CD4-positive, alpha-beta T cell (primary cell): ENCODE results near the gene PRSS16. TPM values are rescaled to one million over a fixed set of nuclear protein-coding genes. Genes with fewer than 3 reads are reported as not detected.

Source experiments
- ATAC-seq: fragments of 200-7000 bp; cut with Tn5 transposase; one replicate; pipeline ENCODE4 v1.10.0; 2022; ENCODE audit warnings: mild to moderate bottlenecking; ENCODE audit not compliant: poor library complexity
- CTCF ChIA-PET: fragments of 350-600 bp; sonication (Branson Sonifier 250); formaldehyde crosslinking; loops from one replicate; lab custom pipeline; 2021; ENCODE audit warnings: antibody characterized with exemption, inconsistent platforms; lab: Charles Lee
- POLR2A ChIA-PET: fragments of 350-600 bp; sonication (Branson Sonifier 250); formaldehyde crosslinking; loops from one replicate; lab custom pipeline; 2021; ENCODE audit warnings: antibody characterized with exemption, inconsistent platforms; lab: Charles Lee
- DNase-seq, 14 experiments: peaks; one replicate each; pipeline ENCODE4 v3.0.0-alpha.2; 2013 to 2020; ENCODE audit warnings: mixed read lengths in 2 of 14
- H3K27ac ChIP-seq, 2 donors: one replicate each; pipeline versions ENCODE4 v1.5.1 to v1.7.0; 2013; ENCODE audit warnings: low read length in 2 of 2, low read depth in 1 of 2, mild to moderate bottlenecking in 1 of 2
- H3K27me3 ChIP-seq, 2 experiments: 1 replicate in 1 of 2; 2 replicates in 1 of 2; pipeline versions ENCODE4 v1.6.1 to v1.7.0; 2013; ENCODE audit warnings: low read length in 2 of 2, control low read depth in 1 of 2, mild to moderate bottlenecking in 1 of 2, moderate library complexity in 1 of 2; ENCODE audit not compliant: insufficient read depth in 2 of 2, control insufficient read depth in 1 of 2
- H3K36me3 ChIP-seq: one replicate; pipeline ENCODE4 v1.6.1; 2013; ENCODE audit warnings: low read length, control low read depth; ENCODE audit not compliant: insufficient read depth
- H3K4me1 ChIP-seq: one replicate; pipeline ENCODE4 v1.6.1; 2013; ENCODE audit warnings: low read length, control low read depth; ENCODE audit not compliant: insufficient read depth
- H3K4me3 ChIP-seq: one replicate; pipeline ENCODE4 v1.5.1; 2013; ENCODE audit warnings: mild to moderate bottlenecking, low read length, moderate library complexity
- H3K9me3 ChIP-seq, 2 experiments: 1 replicate in 1 of 2; 2 replicates in 1 of 2; pipeline versions ENCODE4 v1.6.1 to v1.7.0; 2013; ENCODE audit warnings: low read length in 2 of 2, mild to moderate bottlenecking in 2 of 2, control low read depth in 1 of 2, moderate library complexity in 1 of 2; ENCODE audit not compliant: control insufficient read depth in 1 of 2, insufficient read depth in 1 of 2
- H3K27ac Mint-ChIP-seq: one replicate; pipeline ENCODE4 v1.8.0; 2020; ENCODE audit warnings: mixed read lengths
- H3K27me3 Mint-ChIP-seq: one replicate; pipeline ENCODE4 v1.8.0; 2021; ENCODE audit warnings: mixed read lengths
- H3K36me3 Mint-ChIP-seq: one replicate; pipeline ENCODE4 v1.8.0; 2021; ENCODE audit warnings: low read depth, mixed read lengths
- H3K4me1 Mint-ChIP-seq: one replicate; pipeline ENCODE4 v1.8.0; 2021; ENCODE audit warnings: low read depth, mixed read lengths
- H3K4me3 Mint-ChIP-seq: one replicate; pipeline ENCODE4 v1.8.0; 2020; ENCODE audit warnings: mild to moderate bottlenecking, mixed read lengths
- H3K9me3 Mint-ChIP-seq: one replicate; pipeline ENCODE4 v1.8.0; 2020; ENCODE audit warnings: mixed read lengths
- CTCF ChIP-seq: fragments of 200-600 bp; IDR thresholded peaks from one replicate; pipeline ENCODE4 v1.8.0; 2022; ENCODE audit warnings: antibody characterized with exemption, mild to moderate bottlenecking
- intact Hi-C, 2 experiments: fragments of 100-400 bp; cut with DNase I in 1 of 2; cut with micrococcal nuclease in 1 of 2; formaldehyde crosslinking; loops; one replicate each; pipeline versions ENCODE4 v1.15.1 to v1.9.0; 2023 to 2025; cut with DNase I, micrococcal nuclease
- total RNA-seq, 174 experiments: library from RNA in 2 of 174; stranded (reverse) in 2 of 174; gene quantifications; one replicate each; pipeline ENCODE4 v1.2.3 and lab custom pipeline; 2021 to 2026

Gene PRSS16
- total RNA-seq, 2 experiments from 2014 or later, result 0.69 to 0.98 TPM

- no peak overlapping the region for H3K4me3 Mint-ChIP-seq
- Histone ChIP-seq H3K9me3 (peaks cover 34 to 44% of the 10 kb centered on the region in 2 experiments), H3K4me3 (no peak overlapping the region), H3K4me1 (no peaks in the 10 kb centered on the region), H3K27ac (no peak overlapping the region), H3K36me3 (no peaks in the 10 kb centered on the region), H3K27me3 (peaks cover 68 to 88% of the 10 kb centered on the region in 2 experiments)
- CTCF ChIA-PET, result no interaction called here
- H3K4me1 Mint-ChIP-seq, result no peaks in the 10 kb centered on the region
- intact Hi-C loops, result loop anchor here (5.0 to 10.0 kb wide), 5 partner anchors 257 to 1507 kb away; no protein-coding TSS in a partner anchor
- POLR2A ChIA-PET, result no interaction called here
- ATAC-seq (no peak), DNase-seq (no peak)
- no peak overlapping the region for H3K27ac Mint-ChIP-seq
- peaks cover 92% of the 10 kb centered on the region for H3K27me3 Mint-ChIP-seq
- peaks cover 9% of the 10 kb centered on the region for H3K36me3 Mint-ChIP-seq
- peaks cover 23% of the 10 kb centered on the region for H3K9me3 Mint-ChIP-seq
- TF ChIP-seq CTCF, result no peak
Observed at GRCh38 chr6:27297484-27297856, 50.0 kb downstream of the PRSS16 start.

- H3K27ac Mint-ChIP-seq, result no peak overlapping the region
- peaks cover 9% of the 10 kb centered on the region for H3K36me3 Mint-ChIP-seq
- peaks cover 95% of the 10 kb centered on the region for H3K27me3 Mint-ChIP-seq
- no peaks in the 10 kb centered on the region for H3K4me1 Mint-ChIP-seq
- H3K4me3 Mint-ChIP-seq, result no peak overlapping the region
- Histone ChIP-seq H3K9me3 (peaks cover 35 to 43% of the 10 kb centered on the region in 2 experiments), H3K4me3 (no peak overlapping the region), H3K36me3 (no peaks in the 10 kb centered on the region), H3K27ac (no peak overlapping the region), H3K27me3 (peaks cover 67 to 91% of the 10 kb centered on the region in 2 experiments), H3K4me1 (no peaks in the 10 kb centered on the region)
- TF ChIP-seq CTCF, result no peak
- DNase-seq (no peak), ATAC-seq (no peak)
- peaks cover 26% of the 10 kb centered on the region for H3K9me3 Mint-ChIP-seq
- ChIA-PET CTCF (no interaction called here), POLR2A (no interaction called here)
- intact Hi-C loops, result loop anchor here (5.0 to 10.0 kb wide), 5 partner anchors 257 to 1507 kb away; no protein-coding TSS in a partner anchor
Observed at GRCh38 chr6:27297857-27298730, 50.6 kb downstream of the PRSS16 start.

- Mint-ChIP-seq H3K27me3 (peaks cover 93% of the 10 kb centered on the region), H3K36me3 (no peaks in the 10 kb centered on the region), H3K27ac (no peak overlapping the region), H3K9me3 (peaks cover 2% of the 10 kb centered on the region), H3K4me1 (no peaks in the 10 kb centered on the region), H3K4me3 (no peak overlapping the region)
- DNase-seq, result no peak
- ATAC-seq, result no peak
- H3K27ac ChIP-seq, result no peak overlapping the region
- CTCF ChIA-PET, result interaction anchor here (1.6 kb wide), 1 partner anchor 10 kb away, joined by 5 read pairs; no protein-coding TSS in a partner anchor
- H3K4me3 ChIP-seq, result no peak overlapping the region
- POLR2A ChIA-PET, result no interaction called here
- peaks cover 7 to 27% of the 10 kb centered on the region in 2 experiments for H3K9me3 ChIP-seq
- TF ChIP-seq CTCF, result no peak
- intact Hi-C loops, result no loop called here
- H3K36me3 ChIP-seq, result no peaks in the 10 kb centered on the region
- H3K27me3 ChIP-seq, result peaks cover 36 to 85% of the 10 kb centered on the region in 2 experiments
- H3K4me1 ChIP-seq, result no peaks in the 10 kb centered on the region
Observed at GRCh38 chr6:27303613-27304272, 56.2 kb downstream of the PRSS16 start.

Other genes starting within 250 kb of the PRSS16 start
- gene POM121L2, start 64.6 kb downstream of the PRSS16 start, total RNA-seq, result not detected
- gene ZNF391, start 141.1 kb downstream of the PRSS16 start, total RNA-seq, result 1 to 10 TPM; 1.6 to 1.8 TPM
- 10 to 100 TPM; 19.6 to 21.1 TPM for gene ZNF184, start 225.4 kb downstream of the PRSS16 start, total RNA-seq